ENCODE measurements around the gene TRPC4AP.

- no peak for TF ChIP-seq CTCF (IDR thresholded peaks at IDR 0.05; ENCODE audit: control extremely low read depth in 1 of 3, insufficient read depth in 1 of 3, low read depth in 1 of 3, low read length in 3 of 3)
- no peak for TF ChIP-seq RAD21 (IDR thresholded peaks at IDR 0.05 in 1 of 2, conservative IDR thresholded peaks at IDR 0.05 in 1 of 2; ENCODE audit: low read depth in 2 of 2, low read length in 2 of 2)
- no peak for TF ChIP-seq GABPA (IDR thresholded peaks at IDR 0.05; ENCODE audit: borderline replicate concordance, insufficient read depth, low read length)
- TF ChIP-seq NANOG (IDR thresholded peaks at IDR 0.05; ENCODE audit: insufficient read depth, low read depth, low read length, poor library complexity, severe bottlenecking) = no peak
- TF ChIP-seq EZH2 (IDR thresholded peaks at IDR 0.05; ENCODE audit: low read depth, low read length, severe bottlenecking) = no peak
- no peak for TF ChIP-seq BACH1 (IDR thresholded peaks at IDR 0.05; ENCODE audit: low read length)
- no peak for TF ChIP-seq USF2 (IDR thresholded peaks at IDR 0.05; ENCODE audit: low read length)
- TF ChIP-seq POLR2A (IDR thresholded peaks at IDR 0.05; ENCODE audit: control extremely low read depth in 1 of 2, low read depth in 2 of 2, low read length in 2 of 2) = no peak
- no peak for TF ChIP-seq TCF12 (IDR thresholded peaks at IDR 0.05; ENCODE audit: low read depth, low read length)
- TF ChIP-seq MAX (IDR thresholded peaks at IDR 0.05) = no peak
- TF ChIP-seq SIN3A (conservative IDR thresholded peaks at IDR 0.05 in 1 of 2, IDR thresholded peaks at IDR 0.05 in 1 of 2; ENCODE audit: low read depth in 1 of 2, low read length in 2 of 2) = no peak
- no peak for TF ChIP-seq TBP (IDR thresholded peaks at IDR 0.05; ENCODE audit: low read depth, low read length)
Measured at GRCh38 chr20:35018590-35019371, 73.8 kb downstream of the TRPC4AP start.

Data from H1 (cell line).